IPS-18a (cell line): ENCODE data around the gene NFATC2.

Experiments used
- H3K27ac ChIP-seq: one replicate; pipeline ENCODE4 v1.5.1; 2013; ENCODE audit warnings: low read length
- H3K27me3 ChIP-seq: one replicate; pipeline ENCODE4 v1.6.1; 2013; ENCODE audit warnings: mild to moderate bottlenecking, low read length; ENCODE audit not compliant: control insufficient read depth, insufficient read depth
- H3K36me3 ChIP-seq: one replicate; pipeline ENCODE4 v1.6.1; 2013; ENCODE audit warnings: low read depth, low read length; ENCODE audit not compliant: control insufficient read depth
- H3K4me1 ChIP-seq: one replicate; pipeline ENCODE4 v1.6.1; 2013; ENCODE audit warnings: low read depth, low read length; ENCODE audit not compliant: control insufficient read depth
- H3K4me3 ChIP-seq: one replicate; pipeline ENCODE4 v1.5.1; 2013; ENCODE audit warnings: low read length
- H3K9ac ChIP-seq: one replicate; pipeline ENCODE4 v1.6.1; 2013; ENCODE audit warnings: mild to moderate bottlenecking, low read length, moderate library complexity
- H3K9me3 ChIP-seq: one replicate; pipeline ENCODE4 v1.6.1; 2013; ENCODE audit warnings: low read depth, low read length; ENCODE audit not compliant: control insufficient read depth

NFATC2 gene

GRCh38 chr20:51523276-51524013, 19.1 kb downstream of the NFATC2 start:
- Histone ChIP-seq H3K4me3 (no peak overlapping the region), H3K9ac (no peak overlapping the region), H3K9me3 (no peaks in the 10 kb centered on the region), H3K36me3 (no peaks in the 10 kb centered on the region), H3K27ac (no peak overlapping the region), H3K4me1 (no peaks in the 10 kb centered on the region), H3K27me3 (no peaks in the 10 kb centered on the region)

GRCh38 chr20:51522207-51522606, 20.3 kb downstream of the NFATC2 start:
- Histone ChIP-seq H3K27me3 (no peaks in the 10 kb centered on the region), H3K4me3 (no peak overlapping the region), H3K4me1 (no peaks in the 10 kb centered on the region), H3K36me3 (no peaks in the 10 kb centered on the region), H3K27ac (no peak overlapping the region), H3K9me3 (no peaks in the 10 kb centered on the region), H3K9ac (no peak overlapping the region)

GRCh38 chr20:51517839-51518238, 24.7 kb downstream of the NFATC2 start:
- Histone ChIP-seq H3K27me3 (no peaks in the 10 kb centered on the region), H3K9ac (no peak overlapping the region), H3K27ac (no peak overlapping the region), H3K4me1 (no peaks in the 10 kb centered on the region), H3K36me3 (no peaks in the 10 kb centered on the region), H3K4me3 (no peak overlapping the region), H3K9me3 (no peaks in the 10 kb centered on the region)

GRCh38 chr20:51516855-51517254, 25.7 kb downstream of the NFATC2 start:
- H3K4me1 ChIP-seq, result no peaks in the 10 kb centered on the region

GRCh38 chr20:51514836-51515235, 27.7 kb downstream of the NFATC2 start:
- no peaks in the 10 kb centered on the region for H3K36me3 ChIP-seq
- no peak overlapping the region for H3K27ac ChIP-seq
- no peaks in the 10 kb centered on the region for H3K9me3 ChIP-seq
- H3K4me1 ChIP-seq, result no peaks in the 10 kb centered on the region
- no peak overlapping the region for H3K9ac ChIP-seq
- no peaks in the 10 kb centered on the region for H3K27me3 ChIP-seq
- no peak overlapping the region for H3K4me3 ChIP-seq

More at GRCh38 chr20:51516855-51517254, 25.7 kb downstream of the NFATC2 start:
- Histone ChIP-seq H3K27me3 (no peaks in the 10 kb centered on the region), H3K36me3 (no peaks in the 10 kb centered on the region), H3K9me3 (no peaks in the 10 kb centered on the region), H3K4me3 (no peak overlapping the region), H3K9ac (no peak overlapping the region), H3K27ac (no peak overlapping the region)

GRCh38 chr20:51514249-51514648, 28.3 kb downstream of the NFATC2 start:
- Histone ChIP-seq H3K9ac (no peak overlapping the region), H3K36me3 (no peaks in the 10 kb centered on the region), H3K9me3 (no peaks in the 10 kb centered on the region), H3K4me3 (no peak overlapping the region), H3K4me1 (no peaks in the 10 kb centered on the region), H3K27me3 (no peaks in the 10 kb centered on the region), H3K27ac (no peak overlapping the region)

- Histone ChIP-seq H3K27me3 (no peaks in the 10 kb centered on the region), H3K4me1 (no peaks in the 10 kb centered on the region), H3K9ac (no peak overlapping the region), H3K36me3 (no peaks in the 10 kb centered on the region), H3K4me3 (no peak overlapping the region), H3K27ac (no peak overlapping the region), H3K9me3 (no peaks in the 10 kb centered on the region)
These were observed 29.0 kb downstream of the NFATC2 start for GRCh38 chr20:51513545-51513944.

GRCh38 chr20:51512645-51513044, 29.9 kb downstream of the NFATC2 start:
- no peaks in the 10 kb centered on the region for H3K36me3 ChIP-seq
- no peak overlapping the region for H3K4me3 ChIP-seq
- no peaks in the 10 kb centered on the region for H3K9me3 ChIP-seq
- H3K4me1 ChIP-seq, result no peaks in the 10 kb centered on the region
- no peaks in the 10 kb centered on the region for H3K27me3 ChIP-seq
- H3K9ac ChIP-seq, result no peak overlapping the region
- H3K27ac ChIP-seq, result no peak overlapping the region

GRCh38 chr20:51511861-51512619, 30.5 kb downstream of the NFATC2 start:
- H3K27me3 ChIP-seq, result no peaks in the 10 kb centered on the region
- no peaks in the 10 kb centered on the region for H3K9me3 ChIP-seq
- H3K27ac ChIP-seq, result no peak overlapping the region
- H3K36me3 ChIP-seq, result no peaks in the 10 kb centered on the region
- no peak overlapping the region for H3K4me3 ChIP-seq
- no peak overlapping the region for H3K9ac ChIP-seq
- no peaks in the 10 kb centered on the region for H3K4me1 ChIP-seq

GRCh38 chr20:51510936-51511605, 31.4 kb downstream of the NFATC2 start:
- no peak overlapping the region for H3K27ac ChIP-seq
- no peak overlapping the region for H3K4me3 ChIP-seq
- no peaks in the 10 kb centered on the region for H3K36me3 ChIP-seq
- no peaks in the 10 kb centered on the region for H3K4me1 ChIP-seq
- no peaks in the 10 kb centered on the region for H3K27me3 ChIP-seq
- H3K9me3 ChIP-seq, result no peaks in the 10 kb centered on the region
- no peak overlapping the region for H3K9ac ChIP-seq

GRCh38 chr20:51510169-51510568, 32.4 kb downstream of the NFATC2 start:
- H3K4me1 ChIP-seq, result no peaks in the 10 kb centered on the region
- H3K27ac ChIP-seq, result no peak overlapping the region
- no peaks in the 10 kb centered on the region for H3K9me3 ChIP-seq
- no peak overlapping the region for H3K4me3 ChIP-seq
- no peaks in the 10 kb centered on the region for H3K27me3 ChIP-seq
- H3K36me3 ChIP-seq, result no peaks in the 10 kb centered on the region
- no peak overlapping the region for H3K9ac ChIP-seq
